Measurements from ENCODE around the gene ITGA4.

DNA sequence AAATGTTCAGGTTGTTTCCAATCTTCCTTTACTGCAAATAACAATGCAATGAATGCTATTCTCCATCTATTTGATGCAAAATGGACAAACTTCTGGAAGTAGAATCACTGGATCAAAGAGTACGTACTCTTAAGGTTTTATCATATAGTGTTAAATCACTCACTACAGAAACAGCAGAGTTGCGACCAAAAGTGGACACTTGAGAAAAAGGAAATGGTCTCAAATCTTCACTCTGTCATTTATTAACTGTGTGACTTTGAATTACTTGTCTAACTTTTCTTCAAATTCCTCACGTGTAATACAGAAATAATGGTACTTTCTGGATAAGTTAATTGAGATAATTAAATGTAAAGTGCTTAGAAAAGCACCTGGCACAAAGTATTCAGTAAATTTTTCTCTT lies 121.6 kb downstream of the ITGA4 start:
- no peak for TF ChIP-seq POLR2A (IDR thresholded peaks at IDR 0.05; ENCODE audit: low read depth)
- TF ChIP-seq, protein P1, sequence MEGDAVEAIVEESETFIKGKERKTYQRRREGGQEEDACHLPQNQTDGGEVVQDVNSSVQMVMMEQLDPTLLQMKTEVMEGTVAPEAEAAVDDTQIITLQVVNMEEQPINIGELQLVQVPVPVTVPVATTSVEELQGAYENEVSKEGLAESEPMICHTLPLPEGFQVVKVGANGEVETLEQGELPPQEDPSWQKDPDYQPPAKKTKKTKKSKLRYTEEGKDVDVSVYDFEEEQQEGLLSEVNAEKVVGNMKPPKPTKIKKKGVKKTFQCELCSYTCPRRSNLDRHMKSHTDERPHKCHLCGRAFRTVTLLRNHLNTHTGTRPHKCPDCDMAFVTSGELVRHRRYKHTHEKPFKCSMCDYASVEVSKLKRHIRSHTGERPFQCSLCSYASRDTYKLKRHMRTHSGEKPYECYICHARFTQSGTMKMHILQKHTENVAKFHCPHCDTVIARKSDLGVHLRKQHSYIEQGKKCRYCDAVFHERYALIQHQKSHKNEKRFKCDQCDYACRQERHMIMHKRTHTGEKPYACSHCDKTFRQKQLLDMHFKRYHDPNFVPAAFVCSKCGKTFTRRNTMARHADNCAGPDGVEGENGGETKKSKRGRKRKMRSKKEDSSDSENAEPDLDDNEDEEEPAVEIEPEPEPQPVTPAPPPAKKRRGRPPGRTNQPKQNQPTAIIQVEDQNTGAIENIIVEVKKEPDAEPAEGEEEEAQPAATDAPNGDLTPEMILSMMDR (IDR thresholded peaks at IDR 0.05), result no peak
- TF ChIP-seq EP300 (IDR thresholded peaks at IDR 0.05), result no peak

Measured in esophagus muscularis mucosa (tissue), 4 donors.